HFF-Myc (cell line): ENCODE results near the gene FBXL16.
"Not testable (repeated sequence)": the region's sequence is repeated elsewhere in the genome, so short reads cannot be mapped to it uniquely, and the experiment has no call there.

Source experiments
- DNase-seq: peaks from one replicate; pipeline ENCODE4 v3.0.0-alpha.2; 2011; ENCODE audit warnings: low read depth; ENCODE audit errors: extremely low read depth
- H3K4me3 ChIP-seq: replicated peaks from 2 replicates; pipeline ENCODE4 v1.5.1; 2011; ENCODE audit warnings: low read depth, mild to moderate bottlenecking, control low read depth, low read length
- CTCF ChIP-seq: IDR thresholded peaks from 2 replicates; pipeline ENCODE4 v1.5.1; 2012; ENCODE audit warnings: mild to moderate bottlenecking, low read depth, low read length, control low read depth; ENCODE audit errors: missing control alignments

The FBXL16 gene

GRCh38 chr16:716768-717325 is 11.2 kb upstream of the FBXL16 start:
- peak overlapping the region; percentile 56 for H3K4me3 ChIP-seq
- no peak for DNase-seq
- no peak for TF ChIP-seq CTCF

- H3K4me3 ChIP-seq, result peak overlapping the region; percentile 56
- no peak for TF ChIP-seq CTCF
- DNase-seq, result no peak
Observed at GRCh38 chr16:716200-716568, 10.6 kb upstream of the FBXL16 start.

- H3K4me3 ChIP-seq, result peak overlapping the region; percentile 56
- DNase-seq, result no peak
- TF ChIP-seq CTCF, result no peak
Observed at GRCh38 chr16:715477-716199, 10.0 kb upstream of the FBXL16 start.

GRCh38 chr16:714558-715476 is 9.2 kb upstream of the FBXL16 start, which contains the start of gene METRN:
Gene METRN (plus strand): TSS chr16:715118. CDS start chr16:715290, 172 bp downstream.
- peak within 1 kb of the TSS; percentile 56 for H3K4me3 ChIP-seq

GRCh38 chr16:714079-714478 is 8.5 kb upstream of the FBXL16 start:
- no peak overlapping the region for H3K4me3 ChIP-seq
- no peak for TF ChIP-seq CTCF
- DNase-seq, result no peak

More at GRCh38 chr16:714558-715476, 9.2 kb upstream of the FBXL16 start, which contains the start of gene METRN:
- TF ChIP-seq CTCF, result no peak
- DNase-seq, result no peak

- not testable (repeated sequence) for DNase-seq, H3K4me3 ChIP-seq
- peak; percentile 56 for TF ChIP-seq CTCF
Observed at GRCh38 chr16:712740-713250, 7.2 kb upstream of the FBXL16 start.
